Breast epithelium (tissue), 3 donors: ENCODE results near the gene MTA1.

Experiments
- CTCF ChIP-seq, 3 donors: fragments of 450-650 bp; IDR thresholded peaks; one replicate each; pipeline ENCODE4 v1.5.1; 2016 to 2017; ENCODE audit warnings: antibody characterized with exemption in 3 of 3, mild to moderate bottlenecking in 3 of 3, moderate library complexity in 3 of 3
- POLR2A ChIP-seq: fragments of 450-650 bp; IDR thresholded peaks from one replicate; pipeline ENCODE4 v1.6.1; 2016; ENCODE audit warnings: antibody characterized with exemption, mild to moderate bottlenecking, moderate library complexity
- POLR2AphosphoS5 ChIP-seq, 3 donors: sonication (generic); formaldehyde crosslinking; IDR thresholded peaks; one replicate each; pipeline ENCODE4 v1.6.1; 2017; ENCODE audit warnings: antibody characterized with exemption in 3 of 3

GRCh38 chr14:105500726-105501101 lies 81.1 kb downstream of the MTA1 start:
- no peak for TF ChIP-seq CTCF (IDR thresholded peaks at IDR 0.05)
- no peak for TF ChIP-seq POLR2AphosphoS5 (IDR thresholded peaks at IDR 0.05)
- no peak for TF ChIP-seq POLR2A
